Stimulated activated memory B cell treated with anti-CD40 and anti-IgM and Interleukin-4, amounts not matched to agents 10 μg/mL and 1 μg/mL and 100 μg/mL, for 72 hours (primary cell): Measurements from ENCODE around the gene MAST4.
"Not testable (repeated sequence)": the region's sequence is repeated elsewhere in the genome, so short reads cannot be mapped to it uniquely, and the experiment has no call there.

Experiments
- ATAC-seq: fragments of 150-1000 bp; cut with Tn5 transposase; 2 replicates; pipeline ENCODE4 v1.10.0; 2021
- H3K27ac Mint-ChIP-seq: one replicate; pipeline ENCODE4 v1.8.0; 2022; ENCODE audit warnings: mild to moderate bottlenecking, mixed read lengths
- H3K27me3 Mint-ChIP-seq: one replicate; pipeline ENCODE4 v1.8.0; 2022; ENCODE audit warnings: mixed read lengths
- H3K36me3 Mint-ChIP-seq: one replicate; pipeline ENCODE4 v1.8.0; 2022; ENCODE audit warnings: mixed read lengths
- H3K4me1 Mint-ChIP-seq: one replicate; pipeline ENCODE4 v1.8.0; 2022; ENCODE audit warnings: mixed read lengths
- H3K4me3 Mint-ChIP-seq: one replicate; pipeline ENCODE4 v1.8.0; 2022; ENCODE audit warnings: mild to moderate bottlenecking, moderate library complexity, mixed read lengths
- H3K9me3 Mint-ChIP-seq: one replicate; pipeline ENCODE4 v1.8.0; 2022; ENCODE audit warnings: mixed read lengths

MAST4 gene

DNA sequence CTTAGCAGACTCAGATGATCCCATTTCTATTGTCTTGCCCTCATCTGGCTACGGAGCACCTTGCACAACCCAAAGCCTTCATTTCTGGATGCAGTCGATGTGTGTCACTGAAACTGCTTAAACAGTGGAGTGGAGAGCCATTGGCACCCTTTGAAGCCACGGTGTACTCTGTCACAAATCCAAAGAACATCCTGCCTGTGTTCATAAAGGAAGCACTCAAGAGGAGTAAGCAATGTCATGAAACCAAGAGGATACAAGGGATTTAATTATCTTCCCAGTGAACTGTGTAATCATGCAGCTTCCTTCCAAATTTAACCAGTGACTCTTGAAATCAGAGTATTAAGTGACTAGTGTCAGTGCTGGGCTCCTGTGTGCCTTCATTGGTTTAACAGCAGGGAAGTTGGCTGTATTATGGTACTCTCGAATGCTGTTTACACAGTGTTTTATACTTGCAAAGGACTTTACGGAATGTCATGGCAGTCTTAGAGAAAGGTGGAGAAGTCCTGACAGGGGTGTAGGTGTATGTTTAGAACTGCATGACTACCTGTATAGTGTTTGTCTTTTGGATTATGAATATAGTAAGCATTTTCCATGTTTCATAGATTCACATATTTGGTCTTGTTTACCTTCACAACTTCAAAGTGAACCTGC, 558.5 kb downstream of the MAST4 start:
- ATAC-seq, result no peak
- H3K36me3 Mint-ChIP-seq, result peaks cover 31% of the 10 kb centered on the region

DNA sequence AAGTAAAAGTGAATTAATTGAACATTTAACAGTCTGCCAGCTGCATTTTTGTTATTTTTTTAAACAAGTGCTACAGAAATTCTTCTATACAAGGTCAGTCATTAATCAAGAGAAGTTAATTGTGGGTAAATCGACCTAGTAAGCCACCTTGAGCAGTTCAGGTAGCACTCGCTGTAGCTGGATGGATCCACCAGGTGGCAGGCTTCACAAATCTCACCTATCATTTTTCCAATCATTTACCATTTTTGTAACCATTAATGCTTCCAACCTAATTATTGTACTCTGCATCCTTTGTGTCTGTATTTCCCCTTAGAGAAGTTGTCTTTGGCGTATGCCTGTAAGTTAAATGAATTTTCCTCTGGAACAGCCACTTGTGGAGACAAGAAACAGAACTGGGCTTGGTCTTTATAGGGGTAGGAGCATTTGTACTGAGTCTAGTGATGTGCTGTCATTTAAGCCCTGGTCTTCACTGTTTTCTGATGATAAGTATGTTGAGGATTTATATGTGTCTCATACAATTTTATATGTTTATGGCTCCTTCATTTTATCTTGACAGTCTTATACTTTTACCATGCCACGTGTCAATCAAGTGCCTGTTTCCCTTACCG, 560.9 kb downstream of the MAST4 start:
- no peak for ATAC-seq
- Mint-ChIP-seq H3K4me1 (peaks cover 23% of the 10 kb centered on the region), H3K27me3 (no peaks in the 10 kb centered on the region), H3K36me3 (peaks cover 16% of the 10 kb centered on the region), H3K27ac (peak overlapping the region; percentile 60), H3K9me3 (no peaks in the 10 kb centered on the region), H3K4me3 (no peak overlapping the region)

More for the DNA sequence above, 558.5 kb downstream of the MAST4 start:
- no peak overlapping the region for H3K4me3 Mint-ChIP-seq
- H3K9me3 Mint-ChIP-seq, result no peaks in the 10 kb centered on the region
- no peak overlapping the region for H3K27ac Mint-ChIP-seq
- H3K4me1 Mint-ChIP-seq, result peaks cover 17% of the 10 kb centered on the region
- H3K27me3 Mint-ChIP-seq, result no peaks in the 10 kb centered on the region

DNA sequence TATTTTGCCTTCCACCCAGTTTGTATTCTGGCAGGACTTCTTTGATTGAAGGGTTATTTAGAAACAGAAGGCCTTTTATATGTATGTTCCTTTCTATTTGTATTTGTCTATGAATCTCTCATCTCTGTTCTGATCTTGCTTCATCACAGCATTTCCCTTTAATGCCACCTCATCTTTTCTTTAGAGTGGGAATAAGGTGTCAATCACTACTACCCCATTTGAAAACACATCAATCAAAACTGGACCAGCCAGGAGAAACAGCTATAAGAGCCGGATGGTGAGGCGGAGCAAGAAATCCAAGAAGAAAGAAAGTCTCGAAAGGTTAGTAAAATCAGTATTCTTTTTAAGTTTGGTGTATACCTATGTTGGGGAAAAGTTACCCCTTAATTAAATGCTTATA, 564.1 kb downstream of the MAST4 start:
- Mint-ChIP-seq H3K4me1 (peaks cover 13% of the 10 kb centered on the region), H3K4me3 (no peak overlapping the region), H3K9me3 (no peaks in the 10 kb centered on the region), H3K27me3 (no peaks in the 10 kb centered on the region), H3K36me3 (peaks cover 23% of the 10 kb centered on the region), H3K27ac (peak overlapping the region; percentile 28)
- no peak for ATAC-seq

DNA sequence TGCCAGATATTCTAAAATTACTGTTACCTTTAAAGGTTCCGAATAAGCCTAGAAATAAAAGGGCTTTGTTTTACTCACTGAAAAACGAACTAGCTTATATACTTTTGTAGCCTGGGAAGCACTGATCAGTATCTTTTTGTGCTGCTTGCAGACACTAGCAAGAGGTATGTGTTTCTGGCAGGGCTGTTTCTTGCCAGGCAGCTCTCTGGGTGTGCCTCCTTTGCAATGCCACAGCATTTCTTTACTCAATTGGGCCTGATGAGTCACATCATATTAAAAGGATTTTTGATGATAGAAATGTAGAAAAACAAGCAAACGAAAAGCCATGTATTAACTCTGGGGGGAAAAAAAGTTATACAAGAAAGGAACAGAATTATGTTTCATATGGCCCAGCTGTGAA, 564.8 kb downstream of the MAST4 start:
- Mint-ChIP-seq H3K4me3 (no peak overlapping the region), H3K36me3 (peaks cover 23% of the 10 kb centered on the region), H3K27ac (peak overlapping the region; percentile 65), H3K4me1 (peaks cover 21% of the 10 kb centered on the region), H3K9me3 (no peaks in the 10 kb centered on the region), H3K27me3 (no peaks in the 10 kb centered on the region)
- ATAC-seq, result no peak

DNA sequence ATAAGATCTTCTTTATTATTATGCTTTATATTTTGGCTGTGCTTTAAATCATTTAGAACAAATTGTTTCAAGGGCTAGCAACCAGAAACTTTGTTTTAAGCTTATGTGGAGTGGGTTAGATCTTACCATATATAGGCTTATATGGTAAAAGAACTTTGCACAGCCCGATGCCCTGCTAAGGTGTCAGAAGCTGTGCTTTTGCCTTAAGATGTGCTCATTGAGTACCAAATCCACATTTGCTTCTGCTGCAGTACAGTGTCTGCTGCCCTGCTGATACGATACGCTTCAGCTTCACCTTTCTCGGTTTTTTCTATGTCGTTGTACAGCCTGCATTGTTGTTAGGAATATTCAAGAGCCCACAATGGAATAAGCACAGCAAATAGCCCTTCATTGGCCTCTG, 565.6 kb downstream of the MAST4 start:
- H3K4me3 Mint-ChIP-seq, result no peak overlapping the region
- no peaks in the 10 kb centered on the region for H3K27me3 Mint-ChIP-seq
- H3K36me3 Mint-ChIP-seq, result peaks cover 23% of the 10 kb centered on the region
- H3K4me1 Mint-ChIP-seq, result peaks cover 25% of the 10 kb centered on the region
- no peak for ATAC-seq
- H3K9me3 Mint-ChIP-seq, result no peaks in the 10 kb centered on the region
- peak overlapping the region; percentile 65 for H3K27ac Mint-ChIP-seq

DNA sequence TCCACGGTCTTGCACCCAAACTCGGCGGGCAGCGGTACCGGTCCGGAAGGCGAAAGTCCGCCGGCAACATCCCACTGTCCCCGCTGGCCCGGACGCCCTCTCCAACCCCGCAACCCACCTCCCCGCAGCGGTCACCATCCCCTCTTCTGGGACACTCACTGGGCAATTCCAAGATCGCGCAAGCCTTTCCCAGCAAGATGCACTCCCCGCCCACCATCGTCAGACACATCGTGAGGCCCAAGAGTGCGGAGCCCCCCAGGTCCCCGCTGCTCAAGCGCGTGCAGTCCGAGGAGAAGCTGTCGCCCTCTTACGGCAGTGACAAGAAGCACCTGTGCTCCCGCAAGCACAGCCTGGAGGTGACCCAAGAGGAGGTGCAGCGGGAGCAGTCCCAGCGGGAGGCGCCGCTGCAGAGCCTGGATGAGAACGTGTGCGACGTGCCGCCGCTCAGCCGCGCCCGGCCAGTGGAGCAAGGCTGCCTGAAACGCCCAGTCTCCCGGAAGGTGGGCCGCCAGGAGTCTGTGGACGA, 567.1 kb downstream of the MAST4 start:
- Mint-ChIP-seq H3K36me3 (peaks cover 23% of the 10 kb centered on the region), H3K27ac (peak overlapping the region; percentile 20), H3K9me3 (no peaks in the 10 kb centered on the region), H3K4me1 (peaks cover 22% of the 10 kb centered on the region), H3K27me3 (no peaks in the 10 kb centered on the region), H3K4me3 (no peak overlapping the region)
- ATAC-seq, result no peak

DNA sequence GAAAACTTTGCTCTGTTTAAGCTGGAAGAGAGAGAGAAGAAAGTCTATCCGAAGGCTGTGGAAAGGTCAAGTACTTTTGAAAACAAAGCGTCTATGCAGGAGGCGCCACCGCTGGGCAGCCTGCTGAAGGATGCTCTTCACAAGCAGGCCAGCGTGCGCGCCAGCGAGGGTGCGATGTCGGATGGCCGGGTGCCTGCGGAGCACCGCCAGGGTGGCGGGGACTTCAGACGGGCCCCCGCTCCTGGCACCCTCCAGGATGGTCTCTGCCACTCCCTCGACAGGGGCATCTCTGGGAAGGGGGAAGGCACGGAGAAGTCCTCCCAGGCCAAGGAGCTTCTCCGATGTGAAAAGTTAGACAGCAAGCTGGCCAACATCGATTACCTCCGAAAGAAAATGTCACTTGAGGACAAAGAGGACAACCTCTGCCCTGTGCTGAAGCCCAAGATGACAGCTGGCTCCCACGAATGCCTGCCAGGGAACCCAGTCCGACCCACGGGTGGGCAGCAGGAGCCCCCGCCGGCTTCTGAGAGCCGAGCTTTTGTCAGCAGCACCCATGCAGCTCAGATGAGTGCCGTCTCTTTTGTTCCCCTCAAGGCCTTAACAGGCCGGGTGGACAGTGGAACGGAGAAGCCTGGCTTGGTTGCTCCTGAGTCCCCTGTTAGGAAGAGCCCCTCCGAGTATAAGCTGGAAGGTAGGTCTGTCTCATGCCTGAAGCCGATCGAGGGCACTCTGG, 567.8 kb downstream of the MAST4 start:
- Mint-ChIP-seq H3K4me3 (no peak overlapping the region), H3K27ac (peak overlapping the region; percentile 95), H3K9me3 (no peaks in the 10 kb centered on the region), H3K36me3 (peaks cover 23% of the 10 kb centered on the region), H3K4me1 (peaks cover 22% of the 10 kb centered on the region), H3K27me3 (no peaks in the 10 kb centered on the region)
- no peak for ATAC-seq

DNA sequence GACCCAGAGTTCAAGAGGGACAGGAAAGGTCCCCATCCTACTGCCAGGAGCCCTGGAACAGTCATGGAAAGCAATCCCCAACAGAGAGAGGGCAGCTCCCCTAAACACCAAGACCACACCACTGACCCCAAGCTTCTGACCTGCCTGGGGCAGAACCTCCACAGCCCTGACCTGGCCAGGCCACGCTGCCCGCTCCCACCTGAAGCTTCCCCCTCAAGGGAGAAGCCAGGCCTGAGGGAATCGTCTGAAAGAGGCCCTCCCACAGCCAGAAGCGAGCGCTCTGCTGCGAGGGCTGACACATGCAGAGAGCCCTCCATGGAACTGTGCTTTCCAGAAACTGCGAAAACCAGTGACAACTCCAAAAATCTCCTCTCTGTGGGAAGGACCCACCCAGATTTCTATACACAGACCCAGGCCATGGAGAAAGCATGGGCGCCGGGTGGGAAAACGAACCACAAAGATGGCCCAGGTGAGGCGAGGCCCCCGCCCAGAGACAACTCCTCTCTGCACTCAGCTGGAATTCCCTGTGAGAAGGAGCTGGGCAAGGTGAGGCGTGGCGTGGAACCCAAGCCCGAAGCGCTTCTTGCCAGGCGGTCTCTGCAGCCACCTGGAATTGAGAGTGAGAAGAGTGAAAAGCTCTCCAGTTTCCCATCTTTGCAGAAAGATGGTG, 568.8 kb downstream of the MAST4 start:
- Mint-ChIP-seq H3K36me3 (peaks cover 23% of the 10 kb centered on the region), H3K4me3 (no peak overlapping the region), H3K9me3 (no peaks in the 10 kb centered on the region), H3K27ac (peak overlapping the region; percentile 95), H3K4me1 (peaks cover 22% of the 10 kb centered on the region), H3K27me3 (no peaks in the 10 kb centered on the region)
- no peak for ATAC-seq

DNA sequence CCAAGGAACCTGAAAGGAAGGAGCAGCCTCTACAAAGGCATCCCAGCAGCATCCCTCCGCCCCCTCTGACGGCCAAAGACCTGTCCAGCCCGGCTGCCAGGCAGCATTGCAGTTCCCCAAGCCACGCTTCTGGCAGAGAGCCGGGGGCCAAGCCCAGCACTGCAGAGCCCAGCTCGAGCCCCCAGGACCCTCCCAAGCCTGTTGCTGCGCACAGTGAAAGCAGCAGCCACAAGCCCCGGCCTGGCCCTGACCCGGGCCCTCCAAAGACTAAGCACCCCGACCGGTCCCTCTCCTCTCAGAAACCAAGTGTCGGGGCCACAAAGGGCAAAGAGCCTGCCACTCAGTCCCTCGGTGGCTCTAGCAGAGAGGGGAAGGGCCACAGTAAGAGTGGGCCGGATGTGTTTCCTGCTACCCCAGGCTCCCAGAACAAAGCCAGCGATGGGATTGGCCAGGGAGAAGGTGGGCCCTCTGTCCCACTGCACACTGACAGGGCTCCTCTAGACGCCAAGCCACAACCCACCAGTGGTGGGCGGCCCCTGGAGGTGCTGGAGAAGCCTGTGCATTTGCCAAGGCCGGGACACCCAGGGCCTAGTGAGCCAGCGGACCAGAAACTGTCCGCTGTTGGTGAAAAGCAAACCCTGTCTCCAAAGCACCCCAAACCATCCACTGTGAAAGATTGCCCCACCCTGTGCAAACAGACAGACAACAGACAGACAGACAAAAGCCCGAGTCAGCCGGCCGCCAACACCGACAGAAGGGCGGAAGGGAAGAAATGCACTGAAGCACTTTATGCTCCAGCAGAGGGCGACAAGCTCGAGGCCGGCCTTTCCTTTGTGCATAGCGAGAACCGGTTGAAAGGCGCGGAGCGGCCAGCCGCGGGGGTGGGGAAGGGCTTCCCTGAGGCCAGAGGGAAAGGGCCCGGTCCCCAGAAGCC, 569.6 kb downstream of the MAST4 start:
- no peaks in the 10 kb centered on the region for H3K9me3 Mint-ChIP-seq
- peak overlapping the region; percentile 95 for H3K27ac Mint-ChIP-seq
- ATAC-seq, result peak; percentile 89
- peaks cover 23% of the 10 kb centered on the region for H3K36me3 Mint-ChIP-seq
- H3K27me3 Mint-ChIP-seq, result no peaks in the 10 kb centered on the region
- H3K4me3 Mint-ChIP-seq, result peak overlapping the region; percentile 79
- H3K4me1 Mint-ChIP-seq, result peaks cover 16% of the 10 kb centered on the region

DNA sequence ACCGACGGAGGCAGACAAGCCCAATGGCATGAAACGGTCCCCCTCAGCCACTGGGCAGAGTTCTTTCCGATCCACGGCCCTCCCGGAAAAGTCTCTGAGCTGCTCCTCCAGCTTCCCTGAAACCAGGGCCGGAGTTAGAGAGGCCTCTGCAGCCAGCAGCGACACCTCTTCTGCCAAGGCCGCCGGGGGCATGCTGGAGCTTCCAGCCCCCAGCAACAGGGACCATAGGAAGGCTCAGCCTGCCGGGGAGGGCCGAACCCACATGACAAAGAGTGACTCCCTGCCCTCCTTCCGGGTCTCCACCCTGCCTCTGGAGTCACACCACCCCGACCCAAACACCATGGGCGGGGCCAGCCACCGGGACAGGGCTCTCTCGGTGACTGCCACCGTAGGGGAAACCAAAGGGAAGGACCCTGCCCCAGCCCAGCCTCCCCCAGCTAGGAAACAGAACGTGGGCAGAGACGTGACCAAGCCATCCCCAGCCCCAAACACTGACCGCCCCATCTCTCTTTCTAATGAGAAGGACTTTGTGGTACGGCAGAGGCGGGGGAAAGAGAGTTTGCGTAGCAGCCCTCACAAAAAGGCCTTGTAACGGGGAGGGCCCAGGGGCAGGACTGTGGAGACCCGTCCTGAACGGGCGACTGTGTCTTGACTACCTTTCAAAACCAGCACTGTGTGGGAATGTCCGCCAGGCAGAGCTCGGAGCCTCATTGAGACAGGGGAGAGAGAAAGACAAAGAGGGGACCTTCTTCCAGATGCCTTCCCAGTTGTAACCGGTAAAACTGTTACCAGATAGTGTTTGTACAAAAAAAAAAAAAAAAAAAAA, 570.5 kb downstream of the MAST4 start:
- peaks cover 23% of the 10 kb centered on the region for H3K36me3 Mint-ChIP-seq
- peak; percentile 87 for ATAC-seq
- H3K27ac Mint-ChIP-seq, result peak overlapping the region; percentile 95
- H3K4me1 Mint-ChIP-seq, result peaks cover 16% of the 10 kb centered on the region
- peak overlapping the region; percentile 79 for H3K4me3 Mint-ChIP-seq
- H3K27me3 Mint-ChIP-seq, result no peaks in the 10 kb centered on the region
- no peaks in the 10 kb centered on the region for H3K9me3 Mint-ChIP-seq

DNA sequence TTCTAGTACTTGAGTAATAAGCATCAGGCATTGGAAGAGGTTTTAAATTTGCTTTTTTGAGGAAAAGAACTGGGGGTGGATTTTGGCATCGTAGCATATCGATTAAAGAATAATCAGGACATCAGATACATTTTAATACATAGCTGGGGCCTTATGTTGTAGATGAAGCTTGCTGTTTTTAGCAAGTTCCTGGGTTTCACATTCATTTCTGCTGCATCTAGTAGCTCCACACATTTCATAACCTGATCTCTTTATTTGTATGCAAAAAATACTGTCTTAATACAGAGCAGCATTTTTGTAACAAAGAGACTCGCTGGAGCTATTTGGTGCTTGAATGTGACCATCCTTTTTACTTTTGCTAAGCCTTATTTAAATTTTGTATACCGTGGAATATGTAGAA, 571.9 kb downstream of the MAST4 start:
- H3K27ac Mint-ChIP-seq, result no peak overlapping the region
- H3K4me1 Mint-ChIP-seq, result peaks cover 16% of the 10 kb centered on the region
- H3K9me3 Mint-ChIP-seq, result no peaks in the 10 kb centered on the region
- ATAC-seq, result no peak
- no peak overlapping the region for H3K4me3 Mint-ChIP-seq
- H3K36me3 Mint-ChIP-seq, result peaks cover 15% of the 10 kb centered on the region
- no peaks in the 10 kb centered on the region for H3K27me3 Mint-ChIP-seq

DNA sequence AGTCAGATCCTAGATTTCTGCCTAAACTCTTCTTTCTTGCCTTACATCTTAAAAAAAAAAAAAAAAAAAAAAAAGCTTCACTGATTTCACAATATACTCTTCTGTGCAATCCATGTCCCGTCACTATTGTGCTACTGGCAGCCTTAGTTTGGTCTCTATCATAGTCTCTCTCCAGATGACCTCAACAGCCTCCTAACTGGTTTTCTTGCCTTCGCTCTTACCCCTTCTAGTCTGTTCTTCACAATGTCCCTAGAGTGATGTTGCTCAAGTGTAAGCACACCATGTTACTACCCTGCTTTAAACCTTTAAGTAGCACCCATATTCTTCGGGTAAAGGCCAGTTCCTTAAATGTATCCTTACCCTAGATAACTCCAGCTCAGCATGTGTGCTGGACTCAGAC, 574.6 kb downstream of the MAST4 start:
- H3K27me3 Mint-ChIP-seq, result no peaks in the 10 kb centered on the region
- H3K27ac Mint-ChIP-seq, result no peak overlapping the region
- H3K4me1 Mint-ChIP-seq, result peaks cover 16% of the 10 kb centered on the region
- H3K4me3 Mint-ChIP-seq, result no peak overlapping the region
- peaks cover 3% of the 10 kb centered on the region for H3K9me3 Mint-ChIP-seq
- H3K36me3 Mint-ChIP-seq, result peaks cover 6% of the 10 kb centered on the region
- ATAC-seq, result no peak

DNA sequence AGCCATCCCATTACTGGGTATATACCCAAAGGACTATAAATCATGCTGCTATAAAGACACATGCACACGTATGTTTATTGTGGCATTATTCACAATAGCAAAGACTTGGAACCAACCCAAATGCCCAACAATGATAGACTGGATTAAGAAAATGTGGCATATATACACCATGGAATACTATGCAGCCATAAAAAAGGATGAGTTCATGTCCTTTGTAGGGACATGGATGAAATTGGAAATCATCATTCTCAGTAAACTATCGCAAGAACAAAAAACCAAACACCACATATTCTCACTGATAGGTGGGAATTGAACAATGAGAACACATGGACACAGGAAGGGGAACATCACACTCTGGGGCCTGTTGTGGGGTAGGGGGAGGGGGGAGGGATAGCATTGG, 577.2 kb downstream of the MAST4 start:
- H3K27ac Mint-ChIP-seq, H3K9me3 Mint-ChIP-seq, H3K4me3 Mint-ChIP-seq, H3K27me3 Mint-ChIP-seq, ATAC-seq, H3K4me1 Mint-ChIP-seq: not testable (repeated sequence)
- peaks cover 32% of the 10 kb centered on the region for H3K36me3 Mint-ChIP-seq

DNA sequence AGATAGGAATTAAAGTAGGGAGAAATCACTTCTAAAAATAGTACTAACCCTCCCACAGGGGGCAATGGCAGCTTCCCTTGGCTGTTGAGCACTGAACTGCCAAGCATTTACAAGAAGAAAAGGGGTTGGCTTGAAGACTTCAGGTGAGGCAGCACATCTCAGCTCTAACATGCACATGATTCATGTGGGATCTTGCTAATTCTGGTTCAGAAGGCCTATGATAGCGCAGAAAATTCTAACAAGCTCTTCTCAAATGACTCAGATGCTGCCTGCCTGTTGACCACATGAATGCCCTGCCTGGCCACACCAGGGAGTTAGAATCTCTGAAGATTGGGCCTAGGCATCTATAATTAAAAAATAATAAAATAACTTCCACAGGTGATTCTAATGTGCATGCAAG, 577.8 kb downstream of the MAST4 start:
- peaks cover 13% of the 10 kb centered on the region for H3K4me1 Mint-ChIP-seq
- H3K4me3 Mint-ChIP-seq, result no peak overlapping the region
- no peak for ATAC-seq
- H3K27ac Mint-ChIP-seq, result no peak overlapping the region
- H3K27me3 Mint-ChIP-seq, result no peaks in the 10 kb centered on the region
- peaks cover 38% of the 10 kb centered on the region for H3K36me3 Mint-ChIP-seq
- peaks cover 9% of the 10 kb centered on the region for H3K9me3 Mint-ChIP-seq
